Osteoblast (primary cell): ENCODE measurements around the gene RGS16. TPM values are rescaled to one million over a fixed set of nuclear protein-coding genes. Genes with fewer than 3 reads are reported as not detected.
A peak's percentile ranks its signal among the peaks of the same experiment; 100 is the strongest.

Source experiments
- DNase-seq: peaks from one replicate; pipeline ENCODE4 v3.0.0; 2011; ENCODE audit warnings: low spot score, mixed read lengths; ENCODE audit not compliant: insufficient read length; ENCODE audit errors: missing footprints
- H2AFZ ChIP-seq: 2 replicates; pipeline ENCODE4 v1.6.0; 2011; ENCODE audit warnings: mild to moderate bottlenecking, low read length
- H3K27ac ChIP-seq: 2 replicates; pipeline ENCODE4 v1.5.1; 2011; ENCODE audit warnings: mild to moderate bottlenecking, low read depth, low read length, moderate library complexity
- H3K27me3 ChIP-seq: 2 replicates; pipeline ENCODE4 v1.6.0; 2012; ENCODE audit warnings: mild to moderate bottlenecking, control low read depth, inconsistent platforms, low read length, moderate library complexity; ENCODE audit not compliant: insufficient read depth
- H3K36me3 ChIP-seq: 2 replicates; pipeline ENCODE4 v1.5.1; 2011; ENCODE audit warnings: mild to moderate bottlenecking, low read length, control low read depth, moderate library complexity; ENCODE audit not compliant: insufficient read depth
- H3K4me1 ChIP-seq: 2 replicates; pipeline ENCODE4 v1.5.1; 2011; ENCODE audit warnings: mild to moderate bottlenecking, low read length, control low read depth, moderate library complexity; ENCODE audit not compliant: insufficient read depth
- H3K4me2 ChIP-seq: 2 replicates; pipeline ENCODE4 v1.6.0; 2011; ENCODE audit warnings: mild to moderate bottlenecking, low read length; ENCODE audit not compliant: insufficient read depth
- H3K4me3 ChIP-seq: fragments of 200-600 bp; sonication (generic); 3 replicates; pipeline ENCODE4 v1.5.1; 2012; ENCODE audit warnings: mild to moderate bottlenecking, low read length, inconsistent platforms; ENCODE audit not compliant: insufficient read depth
- H3K79me2 ChIP-seq: 2 replicates; pipeline ENCODE4 v1.6.0; 2012; ENCODE audit warnings: mild to moderate bottlenecking, low read length, control low read depth, inconsistent platforms; ENCODE audit not compliant: insufficient read depth
- H3K9me3 ChIP-seq: 2 replicates; pipeline ENCODE4 v1.5.1; 2011; ENCODE audit warnings: low read depth, low read length, control low read depth
- H4K20me1 ChIP-seq: 2 replicates; pipeline ENCODE4 v1.6.0; 2012; ENCODE audit warnings: mild to moderate bottlenecking, low read length, control low read depth; ENCODE audit not compliant: insufficient read depth
- total RNA-seq: library from RNA; depleted of rRNA; stranded (reverse); fragments of >200 nt; gene quantifications from 2 replicates; pipeline ENCODE4 v1.2.3, GENCODE V29; 2012
- TF ChIP-seq, protein P1 (sequence below): IDR thresholded peaks from 2 replicates; pipeline ENCODE4 v1.5.1; 2011; ENCODE audit warnings: mild to moderate bottlenecking, low read depth, low read length, moderate library complexity; ENCODE audit errors: extremely low read depth

RGS16 gene
- total RNA-seq, 1 donor = under 0.01 TPM

DNA sequence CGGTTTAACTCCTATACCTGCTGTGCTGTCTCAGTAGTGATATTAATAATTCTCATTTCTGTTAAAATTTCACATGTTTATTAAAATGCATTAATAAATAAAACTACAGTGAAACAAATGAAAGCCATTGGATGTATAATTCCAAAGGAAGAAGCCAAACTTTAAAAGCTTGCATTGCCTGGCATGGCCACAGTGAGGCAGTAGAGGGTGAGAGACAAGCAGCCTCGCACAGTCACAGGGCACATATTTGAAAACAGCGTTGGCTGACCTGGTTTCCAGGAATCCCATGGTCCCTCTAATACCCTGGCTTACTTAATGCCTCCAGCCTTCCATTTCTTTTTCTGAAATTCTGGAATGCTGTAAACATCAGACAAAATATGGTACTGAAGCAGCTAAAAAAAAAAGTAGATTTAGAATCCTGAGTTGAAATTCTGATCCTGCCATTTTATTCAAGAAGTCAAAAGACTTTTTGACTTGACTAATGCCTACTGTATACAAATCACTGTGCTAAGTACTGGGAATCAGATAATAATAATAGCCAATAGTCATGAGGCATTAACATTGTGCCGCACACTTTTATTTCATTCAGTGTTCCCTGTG is 8.4 kb downstream of the RGS16 start:
- Histone ChIP-seq H3K4me2 (no peak overlapping the region), H3K27me3 (peaks cover 3% of the 10 kb centered on the region), H3K27ac (no peak overlapping the region), H3K9me3 (no peaks in the 10 kb centered on the region), H3K79me2 (no peaks in the 10 kb centered on the region), H3K4me3 (no peak overlapping the region), H2AFZ (no peak overlapping the region), H3K4me1 (no peaks in the 10 kb centered on the region), H3K36me3 (no peaks in the 10 kb centered on the region), H4K20me1 (no peaks in the 10 kb centered on the region)
- DNase-seq = no peak
- TF ChIP-seq, protein P1, sequence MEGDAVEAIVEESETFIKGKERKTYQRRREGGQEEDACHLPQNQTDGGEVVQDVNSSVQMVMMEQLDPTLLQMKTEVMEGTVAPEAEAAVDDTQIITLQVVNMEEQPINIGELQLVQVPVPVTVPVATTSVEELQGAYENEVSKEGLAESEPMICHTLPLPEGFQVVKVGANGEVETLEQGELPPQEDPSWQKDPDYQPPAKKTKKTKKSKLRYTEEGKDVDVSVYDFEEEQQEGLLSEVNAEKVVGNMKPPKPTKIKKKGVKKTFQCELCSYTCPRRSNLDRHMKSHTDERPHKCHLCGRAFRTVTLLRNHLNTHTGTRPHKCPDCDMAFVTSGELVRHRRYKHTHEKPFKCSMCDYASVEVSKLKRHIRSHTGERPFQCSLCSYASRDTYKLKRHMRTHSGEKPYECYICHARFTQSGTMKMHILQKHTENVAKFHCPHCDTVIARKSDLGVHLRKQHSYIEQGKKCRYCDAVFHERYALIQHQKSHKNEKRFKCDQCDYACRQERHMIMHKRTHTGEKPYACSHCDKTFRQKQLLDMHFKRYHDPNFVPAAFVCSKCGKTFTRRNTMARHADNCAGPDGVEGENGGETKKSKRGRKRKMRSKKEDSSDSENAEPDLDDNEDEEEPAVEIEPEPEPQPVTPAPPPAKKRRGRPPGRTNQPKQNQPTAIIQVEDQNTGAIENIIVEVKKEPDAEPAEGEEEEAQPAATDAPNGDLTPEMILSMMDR = peak; percentile 94

DNA sequence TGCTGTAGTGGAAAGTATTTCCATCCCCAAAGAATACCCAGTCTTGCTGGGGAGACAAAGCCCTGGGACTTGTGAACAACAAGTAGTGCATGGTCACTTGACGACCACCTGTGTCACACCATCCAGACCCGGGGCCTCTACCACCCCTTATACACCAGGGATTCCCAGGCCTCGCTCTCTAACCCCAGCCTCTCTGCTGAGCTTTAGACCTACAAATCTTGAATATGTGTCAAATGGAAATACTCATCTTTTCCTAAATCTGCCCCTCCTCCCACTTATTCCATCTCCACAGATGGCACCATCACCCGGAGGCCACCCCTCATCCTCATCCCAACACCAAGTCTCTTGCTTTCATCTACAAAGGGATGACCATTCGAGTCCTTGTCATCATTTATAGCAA is 14.3 kb downstream of the RGS16 start:
- Histone ChIP-seq H3K9me3 (no peaks in the 10 kb centered on the region), H3K79me2 (no peaks in the 10 kb centered on the region), H3K4me3 (no peak overlapping the region), H3K27me3 (no peaks in the 10 kb centered on the region), H3K36me3 (no peaks in the 10 kb centered on the region), H3K27ac (no peak overlapping the region), H3K4me1 (peaks cover 6% of the 10 kb centered on the region), H3K4me2 (no peak overlapping the region), H2AFZ (no peak overlapping the region), H4K20me1 (no peaks in the 10 kb centered on the region)
- no peak for DNase-seq
- TF ChIP-seq, protein P1 = no peak

DNA sequence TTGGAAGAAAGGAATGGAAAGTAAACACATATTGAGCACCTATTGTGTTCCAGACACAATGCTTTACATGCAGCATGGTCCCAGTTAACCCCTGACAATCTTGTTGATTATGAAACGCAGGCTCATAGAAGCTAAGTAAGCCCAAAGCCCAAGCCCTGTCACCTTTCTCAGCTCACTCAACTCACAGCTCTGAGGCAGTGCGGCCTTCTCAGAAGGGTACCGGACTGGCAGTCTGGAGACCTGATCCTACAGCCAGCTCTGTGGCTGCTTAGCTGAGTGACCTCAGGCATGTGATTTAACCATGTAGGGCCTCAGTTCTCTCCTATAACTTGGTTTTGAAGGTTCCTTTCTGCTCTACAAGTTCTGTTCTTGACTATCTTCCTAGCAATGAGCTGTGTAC is 14.7 kb downstream of the RGS16 start:
- Histone ChIP-seq H3K36me3 (no peaks in the 10 kb centered on the region), H3K4me2 (peak overlapping the region; percentile 85), H3K4me3 (peak overlapping the region; percentile 74), H3K79me2 (no peaks in the 10 kb centered on the region), H3K9me3 (no peaks in the 10 kb centered on the region), H4K20me1 (no peaks in the 10 kb centered on the region), H3K27me3 (no peaks in the 10 kb centered on the region), H3K4me1 (peaks cover 6% of the 10 kb centered on the region), H3K27ac (no peak overlapping the region), H2AFZ (peak overlapping the region; percentile 92)
- DNase-seq = no peak
- TF ChIP-seq, protein P1 = no peak

DNA sequence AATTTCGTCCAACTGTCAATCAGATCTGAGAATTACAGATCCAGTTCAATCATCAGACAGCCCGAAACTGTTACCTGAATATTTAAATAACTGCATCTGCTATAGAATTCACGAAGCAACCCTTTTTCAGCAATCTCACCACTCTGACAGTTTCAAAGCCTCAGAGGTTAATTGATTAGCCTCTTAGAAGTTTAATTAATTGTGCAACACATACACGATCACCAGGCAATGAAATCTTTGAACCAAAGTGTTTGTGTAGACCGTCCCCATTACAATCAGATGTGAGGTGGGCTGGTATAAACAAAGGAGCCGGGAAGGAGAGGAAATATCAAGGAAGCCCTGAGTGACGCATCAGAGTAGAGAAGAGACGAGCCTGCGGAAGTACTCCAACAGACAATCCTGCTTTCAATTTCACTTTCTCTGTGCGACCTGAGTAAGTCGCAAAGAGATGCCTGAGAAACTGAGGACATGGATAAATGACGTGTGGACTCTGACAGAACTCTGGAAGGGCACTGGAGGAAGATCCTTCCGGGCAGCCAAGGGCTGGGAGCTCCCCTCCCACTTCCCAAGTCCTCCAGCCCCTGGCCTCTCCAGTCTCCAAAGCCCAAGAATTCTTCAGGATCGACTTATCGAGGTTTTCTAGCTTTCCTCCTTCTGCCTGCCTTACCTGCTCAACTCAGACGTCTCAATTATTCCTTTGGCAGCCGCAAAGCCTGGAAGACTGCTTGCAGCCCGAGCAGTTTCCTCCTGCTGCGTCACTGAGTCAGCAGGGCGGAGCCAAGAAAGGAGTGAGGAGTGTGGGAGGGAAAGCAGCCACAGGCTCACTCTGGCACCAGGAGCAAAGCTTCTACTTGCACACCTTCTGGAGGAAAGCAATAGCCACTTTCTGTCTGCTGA is 15.4 kb downstream of the RGS16 start, which contains the start of gene RNASEL:
TSS of gene RNASEL (minus strand) at position 757 of the 897 bp plus-strand sequence. CDS start 2,450 bp downstream, outside the sequence.
- DNase-seq = peak; percentile 88
- Histone ChIP-seq H3K9me3 (no peaks in the 10 kb centered on the region), H2AFZ (peak within 1 kb of the TSS; percentile 92), H3K4me2 (peak within 1 kb of the TSS; percentile 85), H4K20me1 (no peaks in the 10 kb centered on the region), H3K27ac (peak within 1 kb of the TSS; percentile 72), H3K4me3 (peak within 1 kb of the TSS; percentile 74), H3K36me3 (no peaks in the 10 kb centered on the region), H3K4me1 (peaks cover 6% of the 10 kb centered on the region), H3K27me3 (no peaks in the 10 kb centered on the region), H3K79me2 (no peaks in the 10 kb centered on the region)
- TF ChIP-seq, protein P1 = no peak
